WERI-Rb-1 (cell line): Measurements from ENCODE around the gene NEURL4.
"Not testable (repeated sequence)": the region's sequence is repeated elsewhere in the genome, so short reads cannot be mapped to it uniquely, and the experiment has no call there.

Source experiments
- DNase-seq: peaks from one replicate; pipeline ENCODE4 v3.0.0-alpha.2; 2020
- H3K27ac ChIP-seq: fragments of 250-450 bp; sonication (Bioruptor Pico); 2 replicates; pipeline ENCODE4 v1.5.1; 2020; ENCODE audit warnings: mild to moderate bottlenecking, moderate library complexity
- H3K27me3 ChIP-seq: fragments of 250-450 bp; sonication (Bioruptor Pico); 2 replicates; pipeline ENCODE4 v1.5.1; 2021; ENCODE audit warnings: mild to moderate bottlenecking, low read depth, moderate library complexity; ENCODE audit not compliant: insufficient read depth, severe bottlenecking
- H3K36me3 ChIP-seq: fragments of 250-450 bp; sonication (Bioruptor Pico); 2 replicates; pipeline ENCODE4 v1.5.1; 2020; ENCODE audit warnings: mild to moderate bottlenecking, moderate library complexity
- H3K4me3 ChIP-seq: 2 replicates; pipeline ENCODE4 v1.5.1; 2011; ENCODE audit warnings: low read depth, mild to moderate bottlenecking, control low read depth, low read length
- H3K9me3 ChIP-seq: fragments of 250-450 bp; sonication (Bioruptor Pico); 2 replicates; pipeline ENCODE4 v1.5.1; 2021; ENCODE audit warnings: mild to moderate bottlenecking, moderate library complexity; ENCODE audit not compliant: severe bottlenecking
- CTCF ChIP-seq: IDR thresholded peaks from 2 replicates; pipeline ENCODE4 v1.5.1; 2011; ENCODE audit warnings: low read depth, mild to moderate bottlenecking, control low read depth, inconsistent platforms, low read length

NEURL4 gene

DNA sequence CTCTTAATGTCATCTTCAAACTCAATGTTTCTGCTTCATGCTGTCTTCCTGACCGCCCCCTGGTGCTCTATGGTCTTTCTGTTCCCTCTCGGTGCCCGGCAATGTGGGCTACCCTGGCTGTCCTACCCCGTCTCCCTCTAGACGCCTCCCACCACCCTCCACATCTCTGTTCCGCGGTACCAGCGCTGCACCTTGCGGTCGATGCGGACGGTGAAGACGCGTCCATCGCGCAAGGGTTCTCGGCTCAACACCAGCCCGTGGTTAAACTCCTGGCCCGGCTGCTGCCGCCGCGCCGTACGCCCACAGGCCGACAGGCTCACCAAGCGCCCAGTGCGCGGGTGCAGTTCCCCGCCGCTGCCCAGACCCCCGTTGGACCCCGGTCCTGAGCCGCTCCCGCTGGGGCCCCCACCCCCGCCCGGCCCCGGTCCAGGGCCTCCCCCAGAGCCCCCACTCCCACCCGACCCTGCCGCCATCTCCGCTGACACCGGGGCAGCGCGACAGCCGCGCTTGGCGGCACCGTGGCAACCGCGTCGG is at the start of gene NEURL4:
Gene NEURL4, minus strand, starts transcription at position 496 of the 534 bp plus-strand sequence. Its CDS starts 23 bp downstream, at position 473.
- peak; percentile 40 for DNase-seq
- Histone ChIP-seq H3K36me3 (peaks cover 25% of the 10 kb centered on the region), H3K4me3 (peak within 1 kb of the TSS; percentile 69), H3K9me3 (no peaks in the 10 kb centered on the region), H3K27ac (peak within 1 kb of the TSS; percentile 80), H3K27me3 (no peaks in the 10 kb centered on the region)
- no peak for TF ChIP-seq CTCF

DNA sequence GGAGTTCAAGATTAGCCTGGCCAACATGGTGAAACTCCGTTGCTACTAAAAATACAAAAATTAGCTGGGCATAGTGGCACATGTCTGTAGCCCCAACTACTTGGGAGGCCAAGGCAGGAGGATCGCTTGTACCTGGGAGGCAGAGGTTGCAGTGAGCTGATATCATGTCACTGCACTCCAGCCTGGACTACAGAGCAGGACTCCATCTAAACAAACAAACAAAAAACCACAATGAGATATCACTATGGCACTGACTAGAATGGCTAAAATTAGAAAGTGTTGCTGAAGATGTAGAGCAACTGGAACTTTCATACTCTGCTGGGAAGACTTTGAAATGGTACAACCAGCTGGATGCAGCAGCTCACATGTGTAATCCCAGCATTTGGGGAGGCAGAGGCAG is 45.2 kb upstream of the NEURL4 start:
- no peaks in the 10 kb centered on the region for H3K27me3 ChIP-seq
- H3K36me3 ChIP-seq: no peaks in the 10 kb centered on the region
- H3K27ac ChIP-seq: no peak overlapping the region
- H3K9me3 ChIP-seq: no peaks in the 10 kb centered on the region
- TF ChIP-seq CTCF: no peak
- DNase-seq: no peak
- H3K4me3 ChIP-seq: no peak overlapping the region

DNA sequence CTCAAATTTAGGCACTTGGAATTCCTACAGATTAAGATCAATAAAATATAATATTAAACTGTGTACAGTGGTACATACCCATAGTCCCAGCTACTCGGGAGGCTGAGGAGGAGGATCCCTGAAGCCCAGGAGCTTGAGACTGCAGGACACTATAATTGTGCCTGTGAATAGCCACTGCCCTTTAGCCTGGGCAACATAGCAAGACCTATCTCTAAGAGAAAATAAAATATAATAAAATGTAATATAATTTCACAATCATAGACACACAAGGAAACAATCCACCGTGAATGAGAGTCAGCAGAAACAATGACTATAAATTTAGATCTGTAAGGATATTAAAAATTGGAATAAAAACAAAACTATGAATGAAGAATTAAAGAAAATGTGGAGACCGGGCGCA is 41.7 kb upstream of the NEURL4 start:
- H3K4me3 ChIP-seq: no peak overlapping the region
- H3K27ac ChIP-seq: no peak overlapping the region
- no peaks in the 10 kb centered on the region for H3K9me3 ChIP-seq
- no peaks in the 10 kb centered on the region for H3K36me3 ChIP-seq
- H3K27me3 ChIP-seq: no peaks in the 10 kb centered on the region
- no peak for DNase-seq
- no peak for TF ChIP-seq CTCF

GRCh38 chr17:7369825-7370224 is 40.7 kb upstream of the NEURL4 start:
- TF ChIP-seq CTCF: no peak
- Histone ChIP-seq H3K36me3 (no peaks in the 10 kb centered on the region), H3K27me3 (no peaks in the 10 kb centered on the region), H3K27ac (no peak overlapping the region), H3K9me3 (no peaks in the 10 kb centered on the region), H3K4me3 (no peak overlapping the region)
- DNase-seq: no peak

- not testable (repeated sequence) for H3K27me3 ChIP-seq, H3K27ac ChIP-seq, H3K4me3 ChIP-seq, H3K36me3 ChIP-seq, DNase-seq, H3K9me3 ChIP-seq
Observed at GRCh38 chr17:7368599-7368994, 39.5 kb upstream of the NEURL4 start.

DNA sequence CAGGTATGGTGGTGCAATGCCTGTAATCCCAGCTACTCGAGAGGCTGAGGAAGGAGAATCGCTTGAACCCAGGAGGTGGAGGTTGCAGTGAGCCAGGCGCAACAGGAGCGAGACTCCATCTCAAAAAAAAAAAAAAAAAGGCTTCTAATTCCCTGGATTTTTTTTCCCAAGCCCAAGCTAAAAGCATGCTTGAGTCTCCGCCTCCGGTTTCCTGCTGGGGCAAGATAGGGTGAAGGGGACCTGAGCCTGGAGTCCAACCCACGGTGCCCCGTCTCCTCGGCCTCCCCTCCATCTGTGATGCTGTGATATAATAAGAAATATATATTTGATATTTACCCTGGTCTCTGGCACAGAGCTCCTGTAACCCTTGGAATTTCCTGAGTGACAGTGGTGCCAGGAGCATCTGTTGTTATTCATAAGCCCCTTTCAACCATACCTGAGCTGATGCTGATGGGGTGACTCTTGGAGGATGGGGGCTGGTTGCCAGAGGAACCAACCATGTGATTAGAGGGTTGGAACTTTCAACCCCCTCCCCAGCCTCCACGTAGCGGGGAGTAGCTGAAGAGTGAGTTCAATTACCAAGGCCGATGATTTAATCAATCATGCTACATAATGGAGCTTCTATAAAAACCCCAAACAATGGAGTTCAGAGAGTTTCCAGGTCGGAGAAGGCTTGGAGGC is 38.9 kb upstream of the NEURL4 start:
- no peak overlapping the region for H3K27ac ChIP-seq
- no peaks in the 10 kb centered on the region for H3K9me3 ChIP-seq
- TF ChIP-seq CTCF: no peak
- no peak for DNase-seq
- no peaks in the 10 kb centered on the region for H3K36me3 ChIP-seq
- no peak overlapping the region for H3K4me3 ChIP-seq
- no peaks in the 10 kb centered on the region for H3K27me3 ChIP-seq
